ENCODE measurements around the gene MUL1. TPM values are rescaled to one million over a fixed set of nuclear protein-coding genes. Genes with fewer than 3 reads are reported as not detected.
A peak's percentile ranks its signal among the peaks of the same experiment; 100 is the strongest.

MUL1 gene
- polyA plus RNA-seq, 1 of the 3 experiments (the other 2 are of a cell fraction) = 22.8 TPM

DNA sequence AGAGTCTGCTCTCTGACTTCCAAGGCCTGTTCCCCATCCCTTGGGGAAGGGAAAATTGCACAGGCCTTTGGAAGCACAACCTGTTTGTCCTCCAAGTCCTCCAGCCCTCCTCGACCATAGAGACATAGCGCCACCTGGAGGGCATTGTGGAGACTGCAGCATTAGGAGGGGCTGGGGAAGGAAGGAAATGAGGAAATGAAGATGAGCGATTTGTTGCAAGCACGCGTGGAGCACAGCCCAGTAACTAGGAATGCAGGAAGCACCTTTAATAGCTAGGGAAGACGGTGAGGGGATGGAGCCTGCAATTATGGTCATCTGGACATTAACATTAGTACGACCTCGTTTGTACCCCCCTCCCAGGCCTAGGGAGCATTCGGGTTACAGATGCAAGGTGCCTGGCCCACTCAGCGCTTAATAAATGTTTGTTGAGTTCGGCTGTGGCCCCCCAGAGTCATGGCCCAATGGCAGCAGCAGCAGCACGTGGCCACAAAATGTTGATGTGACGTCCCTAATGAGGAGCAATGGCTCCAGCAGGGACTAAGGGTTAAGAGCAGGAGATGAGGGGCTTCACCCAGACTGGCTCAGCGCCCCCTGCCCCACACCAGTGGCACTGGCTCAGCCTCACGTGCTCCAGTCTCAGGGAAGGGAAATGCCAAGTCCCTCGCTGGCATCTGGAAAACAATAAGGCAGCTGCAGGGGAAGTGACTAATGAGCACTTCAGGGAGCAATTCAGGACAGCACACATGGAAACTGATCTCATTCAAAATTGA, 13.9 kb downstream of the MUL1 start:
- Histone ChIP-seq H4K20me1 (ENCODE audit: insufficient read depth) (no peaks in the 10 kb centered on the region), H3K27me3 (ENCODE audit: insufficient read depth) (no peaks in the 10 kb centered on the region), H2AFZ (ENCODE audit: low read depth) (peak overlapping the region; percentile 53), H3K9me2 (no peaks in the 10 kb centered on the region), H3K4me2 (peak overlapping the region; percentile 47), H3K4me1 (ENCODE audit: control insufficient read depth in 1 of 2, insufficient read depth in 2 of 2, low read depth in 1 of 2, low read length in 1 of 2) (peaks cover 11 to 16% of the 10 kb centered on the region in 2 experiments; a peak in 3 of 4 replicates), H3K27ac (ENCODE audit: low read depth in 2 of 2, low read length in 1 of 2) (peak overlapping the region; percentile 9 to 40; a peak in 1 of 4 replicates), H3K9ac (no peak overlapping the region), H3K36me3 (replicated peaks in 1 of 2; ENCODE audit: control insufficient read depth in 1 of 2, insufficient read depth in 2 of 2, low read length in 1 of 2) (peaks cover 0 to 10% of the 10 kb centered on the region in 2 experiments), H3F3A (replicated peaks; ENCODE audit: insufficient read depth) (peaks cover 8% of the 10 kb centered on the region), H3K9me3 (no peaks in the 10 kb centered on the region), H3K79me2 (ENCODE audit: insufficient read depth) (no peaks in the 10 kb centered on the region), H3K4me3 (ENCODE audit: low read depth in 2 of 2, low read length in 1 of 2) (peak overlapping the region in 1 of 2 experiments; percentile 26; a peak in 2 of 4 replicates)
- ChIA-PET CTCF (interaction anchor here (0.5 to 14.4 kb wide), 85 partner anchors 9 to 778 kb away, joined by 3 to 286 read pairs (median 4); partner anchors contain the start of genes CAMK2N1, HP1BP3 and MUL1), POLR2A (interaction anchor here (0.7 to 1.9 kb wide), 2 partner anchors 8 to 14 kb away, joined by 3 to 7 read pairs; partner anchors contain the start of genes CAMK2N1 and MUL1)
- DNase-seq = peak; percentile 88
- 6% methylated on average over 11 of the region's 16 CpGs for WGBS (ENCODE audit: low lambda C conversion rate)
- TF ChIP-seq TCF12 (IDR thresholded peaks at IDR 0.05) (peak; percentile 73; the same call in 1 of the 2 replicates), MEF2A (IDR thresholded peaks at IDR 0.05; ENCODE audit: borderline replicate concordance, low read depth) (no peak), MXI1 (IDR thresholded peaks at IDR 0.05; ENCODE audit: low read depth, low read length) (no peak), NRF1 (IDR thresholded peaks at IDR 0.05; ENCODE audit: low read depth, low read length) (no peak), EZH2phosphoT487 (IDR thresholded peaks at IDR 0.05; ENCODE audit: borderline replicate concordance, low read depth) (no peak), YY1 (IDR thresholded peaks at IDR 0.05; ENCODE audit: low read depth) (no peak), NFIC (IDR thresholded peaks at IDR 0.05; ENCODE audit: borderline replicate concordance) (no peak), FOSL2 (IDR thresholded peaks at IDR 0.05; ENCODE audit: borderline replicate concordance, low read depth) (no peak; the same call in 1 of the 2 replicates), EP300 (IDR thresholded peaks at IDR 0.05; ENCODE audit: borderline replicate concordance in 1 of 2, low read depth in 1 of 2, low read length in 1 of 2) (no peak; a peak in 1 of 4 replicates), GABPA (IDR thresholded peaks at IDR 0.05; ENCODE audit: low read depth) (no peak), RAD21 (IDR thresholded peaks at IDR 0.05; ENCODE audit: low read length) (peak; percentile 100), RCOR1 (IDR thresholded peaks at IDR 0.05; ENCODE audit: low read length) (peak; percentile 63), RXRA (IDR thresholded peaks at IDR 0.05; ENCODE audit: borderline replicate concordance, low read depth) (no peak), SMC3 (IDR thresholded peaks at IDR 0.05; ENCODE audit: low read depth, low read length) (peak; percentile 99), CHD2 (IDR thresholded peaks at IDR 0.05; ENCODE audit: low read length, partially characterized antibody) (no peak), TAF1 (IDR thresholded peaks at IDR 0.05; ENCODE audit: borderline replicate concordance, low read depth, low read length) (no peak), POLR2AphosphoS5 (IDR thresholded peaks at IDR 0.05; ENCODE audit: low read depth, low read length) (no peak), SIN3A (IDR thresholded peaks at IDR 0.05; ENCODE audit: borderline replicate concordance, low read depth, low read length) (no peak)
- TF ChIP-seq, protein P1, sequence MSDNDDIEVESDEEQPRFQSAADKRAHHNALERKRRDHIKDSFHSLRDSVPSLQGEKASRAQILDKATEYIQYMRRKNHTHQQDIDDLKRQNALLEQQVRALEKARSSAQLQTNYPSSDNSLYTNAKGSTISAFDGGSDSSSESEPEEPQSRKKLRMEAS (IDR thresholded peaks at IDR 0.05; ENCODE audit: low read depth) = peak; percentile 67
- TF ChIP-seq, protein P2, sequence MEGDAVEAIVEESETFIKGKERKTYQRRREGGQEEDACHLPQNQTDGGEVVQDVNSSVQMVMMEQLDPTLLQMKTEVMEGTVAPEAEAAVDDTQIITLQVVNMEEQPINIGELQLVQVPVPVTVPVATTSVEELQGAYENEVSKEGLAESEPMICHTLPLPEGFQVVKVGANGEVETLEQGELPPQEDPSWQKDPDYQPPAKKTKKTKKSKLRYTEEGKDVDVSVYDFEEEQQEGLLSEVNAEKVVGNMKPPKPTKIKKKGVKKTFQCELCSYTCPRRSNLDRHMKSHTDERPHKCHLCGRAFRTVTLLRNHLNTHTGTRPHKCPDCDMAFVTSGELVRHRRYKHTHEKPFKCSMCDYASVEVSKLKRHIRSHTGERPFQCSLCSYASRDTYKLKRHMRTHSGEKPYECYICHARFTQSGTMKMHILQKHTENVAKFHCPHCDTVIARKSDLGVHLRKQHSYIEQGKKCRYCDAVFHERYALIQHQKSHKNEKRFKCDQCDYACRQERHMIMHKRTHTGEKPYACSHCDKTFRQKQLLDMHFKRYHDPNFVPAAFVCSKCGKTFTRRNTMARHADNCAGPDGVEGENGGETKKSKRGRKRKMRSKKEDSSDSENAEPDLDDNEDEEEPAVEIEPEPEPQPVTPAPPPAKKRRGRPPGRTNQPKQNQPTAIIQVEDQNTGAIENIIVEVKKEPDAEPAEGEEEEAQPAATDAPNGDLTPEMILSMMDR (IDR thresholded peaks at IDR 0.05) = peak; percentile 95
- TF ChIP-seq, protein P3, sequence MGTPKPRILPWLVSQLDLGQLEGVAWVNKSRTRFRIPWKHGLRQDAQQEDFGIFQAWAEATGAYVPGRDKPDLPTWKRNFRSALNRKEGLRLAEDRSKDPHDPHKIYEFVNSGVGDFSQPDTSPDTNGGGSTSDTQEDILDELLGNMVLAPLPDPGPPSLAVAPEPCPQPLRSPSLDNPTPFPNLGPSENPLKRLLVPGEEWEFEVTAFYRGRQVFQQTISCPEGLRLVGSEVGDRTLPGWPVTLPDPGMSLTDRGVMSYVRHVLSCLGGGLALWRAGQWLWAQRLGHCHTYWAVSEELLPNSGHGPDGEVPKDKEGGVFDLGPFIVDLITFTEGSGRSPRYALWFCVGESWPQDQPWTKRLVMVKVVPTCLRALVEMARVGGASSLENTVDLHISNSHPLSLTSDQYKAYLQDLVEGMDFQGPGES (IDR thresholded peaks at IDR 0.05; ENCODE audit: low read depth, low read length) = no peak
- TF ChIP-seq, protein P4, sequence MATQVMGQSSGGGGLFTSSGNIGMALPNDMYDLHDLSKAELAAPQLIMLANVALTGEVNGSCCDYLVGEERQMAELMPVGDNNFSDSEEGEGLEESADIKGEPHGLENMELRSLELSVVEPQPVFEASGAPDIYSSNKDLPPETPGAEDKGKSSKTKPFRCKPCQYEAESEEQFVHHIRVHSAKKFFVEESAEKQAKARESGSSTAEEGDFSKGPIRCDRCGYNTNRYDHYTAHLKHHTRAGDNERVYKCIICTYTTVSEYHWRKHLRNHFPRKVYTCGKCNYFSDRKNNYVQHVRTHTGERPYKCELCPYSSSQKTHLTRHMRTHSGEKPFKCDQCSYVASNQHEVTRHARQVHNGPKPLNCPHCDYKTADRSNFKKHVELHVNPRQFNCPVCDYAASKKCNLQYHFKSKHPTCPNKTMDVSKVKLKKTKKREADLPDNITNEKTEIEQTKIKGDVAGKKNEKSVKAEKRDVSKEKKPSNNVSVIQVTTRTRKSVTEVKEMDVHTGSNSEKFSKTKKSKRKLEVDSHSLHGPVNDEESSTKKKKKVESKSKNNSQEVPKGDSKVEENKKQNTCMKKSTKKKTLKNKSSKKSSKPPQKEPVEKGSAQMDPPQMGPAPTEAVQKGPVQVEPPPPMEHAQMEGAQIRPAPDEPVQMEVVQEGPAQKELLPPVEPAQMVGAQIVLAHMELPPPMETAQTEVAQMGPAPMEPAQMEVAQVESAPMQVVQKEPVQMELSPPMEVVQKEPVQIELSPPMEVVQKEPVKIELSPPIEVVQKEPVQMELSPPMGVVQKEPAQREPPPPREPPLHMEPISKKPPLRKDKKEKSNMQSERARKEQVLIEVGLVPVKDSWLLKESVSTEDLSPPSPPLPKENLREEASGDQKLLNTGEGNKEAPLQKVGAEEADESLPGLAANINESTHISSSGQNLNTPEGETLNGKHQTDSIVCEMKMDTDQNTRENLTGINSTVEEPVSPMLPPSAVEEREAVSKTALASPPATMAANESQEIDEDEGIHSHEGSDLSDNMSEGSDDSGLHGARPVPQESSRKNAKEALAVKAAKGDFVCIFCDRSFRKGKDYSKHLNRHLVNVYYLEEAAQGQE (IDR thresholded peaks at IDR 0.05; ENCODE audit: low read depth, low read length) = no peak
- TF ChIP-seq, protein P5, sequence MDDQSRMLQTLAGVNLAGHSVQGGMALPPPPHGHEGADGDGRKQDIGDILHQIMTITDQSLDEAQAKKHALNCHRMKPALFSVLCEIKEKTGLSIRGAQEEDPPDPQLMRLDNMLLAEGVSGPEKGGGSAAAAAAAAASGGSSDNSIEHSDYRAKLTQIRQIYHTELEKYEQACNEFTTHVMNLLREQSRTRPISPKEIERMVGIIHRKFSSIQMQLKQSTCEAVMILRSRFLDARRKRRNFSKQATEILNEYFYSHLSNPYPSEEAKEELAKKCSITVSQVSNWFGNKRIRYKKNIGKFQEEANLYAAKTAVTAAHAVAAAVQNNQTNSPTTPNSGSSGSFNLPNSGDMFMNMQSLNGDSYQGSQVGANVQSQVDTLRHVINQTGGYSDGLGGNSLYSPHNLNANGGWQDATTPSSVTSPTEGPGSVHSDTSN (IDR thresholded peaks at IDR 0.05) = no peak
- TF ChIP-seq, protein P6, sequence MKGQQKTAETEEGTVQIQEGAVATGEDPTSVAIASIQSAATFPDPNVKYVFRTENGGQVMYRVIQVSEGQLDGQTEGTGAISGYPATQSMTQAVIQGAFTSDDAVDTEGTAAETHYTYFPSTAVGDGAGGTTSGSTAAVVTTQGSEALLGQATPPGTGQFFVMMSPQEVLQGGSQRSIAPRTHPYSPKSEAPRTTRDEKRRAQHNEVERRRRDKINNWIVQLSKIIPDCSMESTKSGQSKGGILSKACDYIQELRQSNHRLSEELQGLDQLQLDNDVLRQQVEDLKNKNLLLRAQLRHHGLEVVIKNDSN (IDR thresholded peaks at IDR 0.05; ENCODE audit: borderline replicate concordance, low read depth) = peak; percentile 68; the same call in 1 of the 2 replicates

Data from SK-N-SH (cell line).